Loucy (cell line): ENCODE measurements around the gene RPS6KB2.

ENCODE experiments used
- H2AFZ ChIP-seq: fragments of 200-600 bp; sonication (generic); 2 replicates; pipeline ENCODE4 v1.6.0; 2016; ENCODE audit warnings: antibody characterized with exemption, mild to moderate bottlenecking, low read length, moderate library complexity
- H3F3A ChIP-seq: fragments of 200-600 bp; 2 replicates; pipeline ENCODE4 v1.6.0; 2016; ENCODE audit warnings: antibody characterized with exemption, low read depth, mild to moderate bottlenecking
- H3K27me3 ChIP-seq: fragments of 200-600 bp; sonication (generic); 2 replicates; pipeline ENCODE4 v1.6.1; 2014; ENCODE audit warnings: low read length, mild to moderate bottlenecking; ENCODE audit not compliant: insufficient read depth, poor library complexity, severe bottlenecking
- H3K36me3 ChIP-seq: fragments of 200-600 bp; sonication (generic); 2 replicates; pipeline ENCODE4 v1.6.1; 2016; ENCODE audit warnings: low read length; ENCODE audit not compliant: insufficient read depth
- H3K4me1 ChIP-seq: fragments of 200-600 bp; sonication (generic); 2 replicates; pipeline ENCODE4 v1.5.1; 2014; ENCODE audit warnings: low read length, mild to moderate bottlenecking; ENCODE audit not compliant: insufficient read depth, poor library complexity, severe bottlenecking
- H3K4me2 ChIP-seq: fragments of 200-600 bp; sonication (generic); 2 replicates; pipeline ENCODE4 v1.6.0; 2014; ENCODE audit warnings: antibody characterized with exemption, low read length, low read depth, mild to moderate bottlenecking; ENCODE audit not compliant: poor library complexity, severe bottlenecking
- H3K4me3 ChIP-seq: fragments of 200-600 bp; sonication (generic); 2 replicates; pipeline ENCODE4 v1.5.1; 2014; ENCODE audit warnings: low read length, mild to moderate bottlenecking, mixed read lengths; ENCODE audit not compliant: poor library complexity, severe bottlenecking
- H3K79me2 ChIP-seq: fragments of 200-600 bp; sonication (generic); 2 replicates; pipeline ENCODE4 v1.6.1; 2014; ENCODE audit warnings: low read length; ENCODE audit not compliant: insufficient read depth
- H3K9ac ChIP-seq: fragments of 200-600 bp; sonication (generic); 2 replicates; pipeline ENCODE4 v1.6.0; 2014; ENCODE audit warnings: mild to moderate bottlenecking, low read depth, low read length, moderate library complexity; ENCODE audit not compliant: poor library complexity, severe bottlenecking
- H3K9me2 ChIP-seq: fragments of 200-600 bp; sonication (generic); replicated peaks from 2 replicates; pipeline ENCODE4 v1.6.1; 2016; ENCODE audit warnings: low read depth, low read length, mixed read lengths
- H3K9me3 ChIP-seq: fragments of 200-600 bp; sonication (generic); 2 replicates; pipeline ENCODE4 v1.6.1; 2014; ENCODE audit warnings: mild to moderate bottlenecking, antibody characterized with exemption, low read length, low read depth; ENCODE audit not compliant: insufficient read depth
- H4K20me1 ChIP-seq: fragments of 200-600 bp; sonication (generic); 2 replicates; pipeline ENCODE4 v1.6.0; 2014; ENCODE audit warnings: antibody characterized with exemption, low read length, mild to moderate bottlenecking; ENCODE audit not compliant: insufficient read depth, poor library complexity, severe bottlenecking
- CTCF ChIP-seq: fragments of 200-600 bp; sonication (generic); conservative IDR thresholded peaks from 2 replicates; pipeline ENCODE4 v1.5.1; 2014; ENCODE audit warnings: mild to moderate bottlenecking, antibody characterized with exemption, low read length
- EZH2phosphoT487 ChIP-seq: fragments of 200-600 bp; IDR thresholded peaks from 2 replicates; pipeline ENCODE4 v1.6.1; 2018; ENCODE audit warnings: antibody characterized with exemption, mild to moderate bottlenecking, moderate library complexity, borderline replicate concordance

The RPS6KB2 gene

GRCh38 chr11:67437809-67438157 is 9.5 kb downstream of the RPS6KB2 start:
- Histone ChIP-seq H2AFZ (no peak overlapping the region), H3K4me1 (peaks cover 53% of the 10 kb centered on the region), H3K9ac (peak overlapping the region; percentile 100), H3F3A (0 out of 2 replicates have a peak, but pooled peaks cover 4% of the 10 kb centered on the region), H3K36me3 (peaks cover 20% of the 10 kb centered on the region; the same call in 1 of the 2 replicates), H3K9me3 (no peaks in the 10 kb centered on the region), H4K20me1 (peaks cover 41% of the 10 kb centered on the region), H3K4me2 (peak overlapping the region; percentile 90), H3K4me3 (peak overlapping the region; percentile 100), H3K27me3 (no peaks in the 10 kb centered on the region), H3K79me2 (peaks cover 75% of the 10 kb centered on the region), H3K9me2 (no peaks in the 10 kb centered on the region)
- TF ChIP-seq CTCF (no peak), EZH2phosphoT487 (no peak)

- peak overlapping the region; percentile 100 for H3K9ac ChIP-seq
- H3K4me3 ChIP-seq: peak overlapping the region; percentile 100
- peak overlapping the region; percentile 90 for H3K4me2 ChIP-seq
- H2AFZ ChIP-seq: no peak overlapping the region
- no peak for TF ChIP-seq EZH2phosphoT487
- no peak for TF ChIP-seq CTCF
- no peaks in the 10 kb centered on the region for H3K9me2 ChIP-seq
- peaks cover 20% of the 10 kb centered on the region; the same call in 1 of the 2 replicates for H3K36me3 ChIP-seq
- 0 out of 2 replicates have a peak, but pooled peaks cover 2% of the 10 kb centered on the region for H3F3A ChIP-seq
- peaks cover 69% of the 10 kb centered on the region for H3K79me2 ChIP-seq
- peaks cover 35% of the 10 kb centered on the region for H4K20me1 ChIP-seq
- no peaks in the 10 kb centered on the region for H3K9me3 ChIP-seq
- no peaks in the 10 kb centered on the region for H3K27me3 ChIP-seq
- peaks cover 53% of the 10 kb centered on the region for H3K4me1 ChIP-seq
These were observed 10.0 kb downstream of the RPS6KB2 start for GRCh38 chr11:67438158-67438902.

- Histone ChIP-seq H3K4me1 (peaks cover 40% of the 10 kb centered on the region), H3K4me2 (peak overlapping the region; percentile 90), H4K20me1 (peaks cover 23% of the 10 kb centered on the region), H3K27me3 (no peaks in the 10 kb centered on the region), H3K9ac (peak overlapping the region; percentile 100), H3K36me3 (peaks cover 13% of the 10 kb centered on the region; the same call in 1 of the 2 replicates), H3K79me2 (peaks cover 57% of the 10 kb centered on the region), H3K4me3 (peak overlapping the region; percentile 100), H3F3A (0 out of 2 replicates have a peak, but pooled peaks cover 2% of the 10 kb centered on the region), H3K9me3 (no peaks in the 10 kb centered on the region), H2AFZ (no peak overlapping the region), H3K9me2 (no peaks in the 10 kb centered on the region)
- peak; percentile 69 for TF ChIP-seq CTCF
- no peak for TF ChIP-seq EZH2phosphoT487
These were observed 11.3 kb downstream of the RPS6KB2 start for GRCh38 chr11:67439321-67440228.
